Stimulated activated CD8-positive, alpha-beta memory T cell treated with anti-CD3 and anti-CD28 coated beads, Interleukin-12 subunit alpha, Interleukin-12 subunit beta, amount 100 ng/mL, for 1 hour (primary cell): Measurements from ENCODE around the gene GDPD3.

Experiments
- DNase-seq: peaks from one replicate; pipeline ENCODE4 v3.0.0-alpha.2; 2020; ENCODE audit warnings: low read depth

GDPD3 gene

DNA sequence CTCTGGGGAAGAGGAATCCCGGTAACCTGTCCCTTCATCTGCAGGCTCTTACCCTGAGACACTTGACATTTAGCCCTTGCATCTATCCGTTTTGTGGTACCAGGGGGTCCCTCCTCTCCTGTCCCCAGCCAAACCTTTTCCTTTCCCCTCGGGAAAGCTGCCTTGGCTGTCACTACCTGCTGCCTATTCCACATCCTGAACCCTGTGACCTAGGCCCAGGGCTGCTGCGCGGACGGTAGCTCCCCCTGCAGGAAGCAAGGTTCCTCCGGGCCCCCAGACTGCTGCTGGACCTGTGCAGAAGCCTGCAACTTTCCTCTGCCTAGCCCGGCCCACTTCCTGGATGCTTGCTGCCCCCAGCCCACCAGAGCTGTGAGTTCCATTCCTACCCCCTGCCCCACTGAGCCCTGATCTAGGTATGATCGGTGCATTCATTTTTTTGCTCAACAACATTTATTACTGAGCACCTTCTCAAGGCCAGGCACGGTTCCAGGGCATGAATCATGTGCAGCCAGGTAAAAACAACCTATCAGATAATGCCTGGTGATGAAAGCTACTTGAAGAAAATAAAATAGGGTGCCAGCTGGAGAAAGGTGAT, 58.3 kb downstream of the GDPD3 start:
- no peak for DNase-seq
